HG03571 (cell line): ENCODE data around the gene LRMDA.
"Not testable (repeated sequence)": the region's sequence is repeated elsewhere in the genome, so short reads cannot be mapped to it uniquely, and the experiment has no call there.

Experiments
- ATAC-seq: cut with Tn5 transposase; IDR thresholded peaks from one replicate; pipeline ENCODE4 v1.9.1; 2021; ENCODE audit not compliant: unreplicated experiment

Gene LRMDA

DNA sequence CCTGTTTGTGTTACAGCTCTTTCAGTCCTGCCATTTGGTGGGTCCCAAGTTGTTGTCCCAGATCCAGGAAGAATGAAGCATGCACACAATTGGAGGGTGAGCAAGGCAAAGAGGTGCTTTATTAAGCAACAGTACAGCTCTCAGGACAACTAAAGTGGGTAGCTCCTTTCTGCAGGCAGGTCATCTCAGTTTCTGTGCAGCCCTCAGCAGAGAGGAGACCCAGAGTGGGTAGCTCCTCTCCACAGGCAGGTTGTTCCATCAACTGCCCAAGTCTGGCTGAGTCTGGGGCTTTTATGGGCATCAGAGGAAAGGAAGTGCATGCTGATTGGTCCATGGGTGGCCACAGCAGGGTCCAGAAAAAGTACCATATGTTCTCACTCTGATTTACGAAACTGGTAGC, 624.5 kb downstream of the LRMDA start:
- ATAC-seq = no peak

DNA sequence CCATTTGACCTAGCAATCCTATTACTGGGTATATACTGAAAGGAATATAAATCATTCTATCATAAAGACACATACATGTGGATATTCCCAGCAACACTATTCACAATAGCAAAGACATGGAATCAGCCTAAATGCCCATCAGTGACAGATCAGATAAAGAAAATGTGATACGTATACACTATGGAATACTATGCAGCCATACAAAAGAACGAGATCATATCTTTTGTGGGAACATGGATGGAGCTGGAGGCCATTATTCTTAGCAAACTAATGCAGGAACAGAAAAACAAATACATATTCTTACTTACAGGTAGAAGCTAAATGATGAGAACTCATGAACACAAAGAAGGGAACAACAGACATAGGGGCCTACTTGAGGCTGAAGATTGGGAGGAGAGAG, 629.6 kb downstream of the LRMDA start:
- not testable (repeated sequence) for ATAC-seq

DNA sequence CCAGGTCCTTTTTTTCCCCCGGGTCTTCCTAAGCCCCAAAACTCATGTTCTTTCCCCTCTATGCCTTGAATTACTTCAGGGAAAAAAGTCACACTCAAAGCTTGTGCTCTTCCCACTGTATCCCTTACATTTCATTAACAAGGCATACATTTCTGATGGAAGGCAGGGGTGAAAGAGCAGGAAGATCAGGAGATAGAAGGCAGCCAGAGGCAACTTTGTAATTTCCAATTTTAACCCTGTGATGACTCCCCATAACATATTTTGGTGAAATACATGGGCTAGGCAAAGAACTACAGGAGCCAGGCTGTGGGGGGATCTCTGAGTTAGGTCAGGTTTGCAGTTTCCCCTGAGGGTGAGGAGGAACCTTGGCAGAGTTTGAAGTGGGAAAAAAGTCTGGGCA, 635.0 kb downstream of the LRMDA start:
- no peak for ATAC-seq

DNA sequence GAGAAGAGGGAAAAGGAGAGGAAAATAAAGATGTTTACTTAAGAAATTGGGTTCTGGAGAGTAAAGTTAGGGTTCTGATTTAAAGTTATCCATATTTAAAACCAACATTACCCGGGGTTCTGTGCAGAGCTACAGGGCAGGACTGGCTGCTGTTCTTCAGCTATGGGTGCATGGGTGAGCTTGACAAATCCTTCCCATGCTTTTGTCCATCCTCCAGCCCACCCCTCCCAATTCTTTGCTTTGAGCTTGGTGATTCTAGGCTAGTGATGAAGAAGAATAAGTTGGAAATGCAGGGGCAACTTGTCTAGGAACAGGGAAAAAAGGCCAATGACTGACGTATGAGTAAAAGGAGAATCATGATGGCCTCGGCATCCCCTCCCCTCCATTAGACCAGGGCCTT, 636.0 kb downstream of the LRMDA start:
- no peak for ATAC-seq

DNA sequence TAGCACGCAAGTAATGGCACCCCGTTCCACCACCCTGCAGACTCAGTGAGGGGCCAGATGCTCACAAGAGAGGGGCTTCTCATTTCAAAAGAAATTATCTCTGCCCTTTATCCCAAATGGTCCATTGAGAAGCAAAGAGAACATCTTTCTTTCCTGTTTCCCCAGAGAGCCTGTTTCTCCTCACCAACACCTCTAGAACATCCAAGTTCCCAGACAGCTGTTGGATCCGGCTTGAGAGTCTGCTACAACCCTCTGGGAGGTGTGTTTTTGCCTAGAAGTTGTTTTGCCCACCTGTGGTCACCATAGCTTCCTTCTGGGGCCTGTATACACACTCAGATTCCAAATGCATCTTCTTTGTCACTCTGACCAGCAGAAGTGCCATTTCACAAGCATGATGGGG, 637.4 kb downstream of the LRMDA start:
- no peak for ATAC-seq

DNA sequence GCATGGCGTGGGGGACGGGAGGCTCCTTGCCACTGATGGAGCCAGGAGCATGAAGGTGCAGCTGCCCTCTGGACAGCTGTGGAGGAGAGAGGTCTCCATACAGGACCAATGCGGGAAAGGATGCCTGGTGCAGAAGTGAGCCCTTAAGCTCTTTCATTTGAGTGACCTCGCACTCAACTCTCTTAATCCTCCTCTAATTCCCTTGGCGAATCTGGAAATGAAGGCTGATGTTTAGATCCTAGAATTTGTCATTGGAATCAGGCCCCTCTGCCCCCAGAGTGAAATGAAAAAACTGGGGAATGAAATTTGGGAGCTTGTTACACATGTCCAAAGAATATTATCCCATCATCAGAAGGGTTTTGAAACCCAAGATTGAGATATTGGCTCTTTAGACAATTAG, 639.5 kb downstream of the LRMDA start:
- no peak for ATAC-seq

DNA sequence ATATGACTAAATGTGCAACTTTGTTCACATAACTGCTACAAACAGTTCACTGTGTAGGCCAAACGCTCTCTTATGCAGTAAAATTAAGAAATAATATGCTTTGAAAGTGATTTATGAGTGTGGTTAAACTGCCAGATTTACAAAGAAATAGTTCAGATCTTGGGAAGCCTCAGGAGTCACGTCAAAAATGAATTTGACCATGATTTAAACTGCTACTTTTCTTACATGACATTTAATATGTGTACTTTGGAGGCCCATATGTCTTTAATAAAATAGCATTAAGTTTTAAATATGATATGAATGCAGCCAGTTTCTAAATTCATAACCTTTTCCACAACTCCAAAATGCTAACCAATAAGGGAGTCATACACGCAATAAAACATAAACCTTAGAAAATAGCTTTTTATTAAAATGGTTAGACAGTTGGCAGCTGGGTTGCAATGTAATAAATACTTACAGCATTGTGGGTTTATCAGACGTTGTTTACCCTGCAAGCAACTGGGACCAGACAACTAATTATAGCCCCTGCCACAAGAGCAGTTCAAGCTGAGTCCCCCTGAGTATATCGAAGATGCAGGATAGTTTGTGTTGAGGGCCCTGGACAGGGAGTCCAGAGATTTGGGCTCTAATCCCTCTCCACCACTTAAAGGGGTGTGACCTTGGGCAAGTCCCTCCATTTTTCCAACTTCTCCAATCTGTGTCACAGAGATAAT, 640.4 kb downstream of the LRMDA start:
- no peak for ATAC-seq

DNA sequence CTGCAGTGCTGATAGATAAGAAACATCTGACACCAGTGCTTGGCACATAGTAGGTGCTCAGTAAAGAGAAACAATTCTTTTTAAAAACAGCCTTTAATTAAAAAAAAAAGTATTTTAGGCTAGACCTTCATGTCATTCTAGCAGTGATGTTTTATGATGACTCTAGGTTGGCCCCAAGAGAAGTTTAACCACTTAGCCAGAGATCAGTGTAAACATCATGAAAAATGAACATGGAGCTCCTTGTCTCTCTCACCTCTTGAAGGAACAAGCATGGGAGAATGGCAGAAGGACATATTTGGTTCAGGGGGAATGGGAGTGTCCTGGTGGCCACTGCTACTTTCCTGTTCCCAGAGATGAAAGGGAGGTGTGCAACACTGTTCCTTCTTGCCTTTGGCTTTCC, 641.0 kb downstream of the LRMDA start:
- no peak for ATAC-seq

DNA sequence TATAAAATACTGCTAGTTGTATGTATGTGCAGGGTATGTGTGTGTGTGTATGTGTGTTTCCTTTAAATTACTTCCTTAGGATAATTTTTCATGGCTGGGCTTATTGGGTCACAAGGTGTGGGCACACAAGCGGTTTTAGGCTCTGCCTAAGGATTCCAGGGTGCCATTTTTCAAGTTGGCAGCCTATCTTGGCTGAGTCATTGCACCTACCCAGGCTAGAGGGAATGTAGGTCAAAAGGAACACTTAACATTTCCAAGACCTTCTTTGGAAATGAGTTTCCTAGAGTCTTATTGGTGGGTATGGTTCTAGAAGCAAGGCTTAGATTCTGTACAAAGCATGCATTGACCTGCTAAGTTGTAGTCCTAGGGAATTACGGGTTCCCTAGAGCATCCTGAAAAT, 642.1 kb downstream of the LRMDA start:
- ATAC-seq = no peak

DNA sequence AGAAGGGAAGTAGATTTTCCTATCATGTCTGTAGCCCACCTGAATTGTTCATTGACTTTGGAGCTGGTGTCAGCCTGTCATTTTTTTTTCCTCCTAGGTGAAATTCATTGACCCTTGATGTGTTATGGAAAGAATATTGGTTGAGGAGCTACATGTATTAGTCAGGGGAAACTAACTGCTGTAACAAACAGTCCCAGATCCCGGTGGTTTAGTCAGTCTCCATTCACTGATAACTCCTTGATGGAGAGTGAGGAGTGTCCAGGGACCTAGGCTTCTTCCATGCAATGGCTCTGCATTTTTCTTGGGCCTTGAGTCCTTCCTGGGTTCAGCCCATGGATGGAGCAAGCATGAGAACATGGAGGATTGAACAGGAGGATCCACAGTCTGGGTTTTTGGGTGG, 643.2 kb downstream of the LRMDA start:
- no peak for ATAC-seq

DNA sequence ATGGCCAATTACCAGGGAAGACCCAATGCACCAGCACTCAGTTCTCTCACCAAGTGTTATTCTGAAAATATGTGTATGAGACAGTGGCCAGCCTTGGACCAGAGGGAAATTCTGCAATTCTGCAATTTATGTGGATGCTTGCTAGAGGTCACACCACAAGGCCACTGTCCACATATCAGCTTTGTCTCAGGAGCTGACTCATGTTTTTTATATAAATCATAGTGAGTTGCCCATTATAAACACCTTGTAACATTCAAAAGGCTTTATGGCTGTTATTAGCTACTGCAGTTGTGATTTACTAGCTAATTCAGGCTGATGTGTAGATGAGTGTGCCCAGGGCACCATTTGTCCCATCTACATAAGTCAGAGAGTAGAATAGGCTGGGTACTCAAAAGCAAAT, 649.0 kb downstream of the LRMDA start:
- ATAC-seq = no peak

DNA sequence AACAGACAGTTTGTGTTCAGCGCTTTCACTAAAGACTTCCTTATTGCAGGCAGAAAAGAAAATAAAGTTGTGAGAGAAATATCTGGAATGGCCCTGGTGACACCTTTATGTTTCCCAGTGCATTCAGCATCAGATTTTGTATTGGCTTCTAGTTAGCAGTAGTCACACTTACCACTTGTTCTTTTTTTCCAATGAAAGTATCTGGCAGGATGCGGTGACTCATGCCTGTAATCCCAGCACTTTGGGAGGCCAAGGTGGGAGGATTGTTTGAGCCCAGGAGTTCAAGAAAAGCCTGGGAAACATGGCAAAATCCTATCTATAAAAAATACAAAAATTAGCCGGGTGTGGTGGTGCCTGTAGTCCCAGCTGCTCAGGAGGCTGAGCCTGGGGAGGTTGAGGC, 649.6 kb downstream of the LRMDA start:
- no peak for ATAC-seq

DNA sequence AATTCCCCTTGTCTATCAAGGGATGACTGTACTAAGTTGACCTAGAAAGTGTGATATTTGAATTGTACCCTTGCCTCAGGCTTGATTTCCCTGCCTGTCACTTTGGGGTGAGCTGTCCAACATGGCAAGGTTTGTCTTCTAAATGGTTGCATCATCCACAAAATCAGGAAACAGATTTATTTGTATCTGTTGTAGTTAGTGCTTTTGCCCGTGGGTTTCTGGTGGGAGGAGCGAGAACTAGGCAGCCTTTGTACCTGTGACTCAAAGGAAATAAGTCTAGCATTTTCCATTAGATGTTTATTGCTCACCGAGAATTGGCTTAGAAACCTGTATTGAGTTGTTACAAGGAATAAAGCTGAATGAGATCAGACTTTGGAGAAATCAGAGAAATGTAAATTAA, 650.8 kb downstream of the LRMDA start:
- ATAC-seq = no peak

DNA sequence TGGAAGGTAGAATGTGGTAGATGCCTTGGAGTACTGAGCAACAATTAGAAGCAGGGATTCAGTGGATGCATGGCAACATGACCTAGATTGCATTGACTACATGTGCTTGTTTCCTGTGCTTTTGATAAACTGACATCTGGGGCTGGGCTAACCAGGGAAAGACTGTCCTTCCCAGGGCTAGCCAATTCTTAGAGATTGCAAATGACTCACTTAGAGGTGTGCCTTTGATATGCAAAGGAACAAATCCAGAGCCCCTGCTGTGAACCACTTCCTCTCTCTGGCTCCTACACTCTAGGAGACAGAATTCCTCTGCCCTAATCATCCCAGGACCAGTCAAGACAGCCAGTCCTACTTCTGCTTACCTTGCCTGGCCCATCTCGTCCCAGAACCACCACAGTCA, 651.5 kb downstream of the LRMDA start:
- no peak for ATAC-seq

DNA sequence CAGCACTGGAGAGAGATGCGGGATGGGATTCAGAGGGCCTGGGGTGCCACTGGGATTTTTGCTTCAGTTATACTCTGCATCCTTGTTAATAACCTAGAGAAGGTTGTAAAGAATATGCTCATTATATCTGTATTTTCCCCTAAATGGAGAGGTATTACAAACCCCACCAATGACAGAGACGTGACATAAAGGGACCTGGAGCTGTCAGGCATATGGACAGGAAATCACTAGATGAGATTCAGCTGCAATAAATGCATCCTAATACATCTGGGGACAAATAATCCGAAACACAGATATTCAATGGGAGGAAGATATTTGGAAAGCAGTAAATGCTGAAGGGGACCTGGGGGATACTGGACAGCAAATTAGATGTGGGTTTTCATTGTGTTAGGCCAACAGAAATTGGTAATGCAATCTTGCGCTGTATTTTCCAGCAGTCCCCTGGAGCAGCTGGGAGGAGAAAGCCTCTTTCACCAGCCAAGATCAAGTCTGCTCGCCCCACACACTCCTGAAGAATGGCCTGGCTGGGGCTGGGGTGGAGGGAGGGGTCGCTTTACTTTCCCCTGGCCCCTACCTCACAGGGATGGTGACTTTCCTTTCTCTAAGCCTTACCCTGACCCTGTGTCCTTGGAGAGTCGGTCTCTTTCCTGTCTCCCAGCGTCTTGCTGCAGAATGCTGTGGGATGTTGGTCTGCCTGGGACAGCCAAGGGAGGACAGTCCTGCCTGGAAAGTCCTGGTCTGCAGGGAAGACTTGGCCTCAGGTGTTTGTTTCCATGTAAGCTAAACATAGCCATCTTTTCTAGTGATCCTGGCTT, 653.8 kb downstream of the LRMDA start:
- ATAC-seq = no peak

DNA sequence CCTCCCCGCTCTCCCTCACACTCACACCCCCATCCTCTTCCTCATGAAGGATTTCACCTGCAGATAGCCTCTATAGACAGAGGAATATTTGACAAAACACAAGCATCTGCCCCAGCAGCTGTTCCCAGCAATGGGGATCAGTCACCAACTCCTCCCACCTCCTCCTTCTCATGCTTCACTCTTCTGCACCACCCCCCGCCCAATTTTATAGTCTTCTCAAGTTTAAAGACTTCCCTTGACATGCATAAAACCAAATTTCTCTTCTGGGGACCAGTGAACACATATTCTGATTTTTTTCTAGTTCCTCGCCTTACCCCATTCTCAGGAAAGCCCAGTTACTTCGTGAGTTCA, 654.4 kb downstream of the LRMDA start:
- no peak for ATAC-seq

DNA sequence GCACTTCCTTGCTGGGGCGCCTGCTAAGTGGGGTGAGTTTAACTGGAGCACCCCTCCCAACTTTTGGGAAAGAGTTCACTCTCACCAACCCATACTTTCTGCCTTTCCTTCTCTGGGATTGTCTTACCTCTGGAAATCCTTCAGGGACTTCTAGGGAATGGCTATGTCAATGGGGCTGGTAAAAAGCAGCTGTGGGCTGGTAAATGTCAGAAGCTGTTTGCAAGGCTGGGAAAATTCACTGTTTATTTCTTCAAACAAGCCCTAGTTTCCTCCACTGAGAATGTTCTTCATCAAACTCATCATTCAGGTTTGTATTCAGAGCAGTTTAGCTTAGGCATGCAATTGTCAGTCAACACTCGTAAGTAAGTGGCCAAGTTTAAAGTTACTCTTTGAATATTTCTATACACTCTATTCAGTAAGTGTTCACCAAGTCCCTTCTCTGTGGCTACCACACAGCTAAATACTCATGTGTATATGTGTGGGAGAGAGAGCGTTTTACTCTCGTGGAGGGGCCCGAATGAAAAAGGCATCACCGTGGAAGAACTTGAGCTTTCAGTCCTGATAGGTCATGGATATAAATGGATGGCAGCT, 654.8 kb downstream of the LRMDA start:
- no peak for ATAC-seq

DNA sequence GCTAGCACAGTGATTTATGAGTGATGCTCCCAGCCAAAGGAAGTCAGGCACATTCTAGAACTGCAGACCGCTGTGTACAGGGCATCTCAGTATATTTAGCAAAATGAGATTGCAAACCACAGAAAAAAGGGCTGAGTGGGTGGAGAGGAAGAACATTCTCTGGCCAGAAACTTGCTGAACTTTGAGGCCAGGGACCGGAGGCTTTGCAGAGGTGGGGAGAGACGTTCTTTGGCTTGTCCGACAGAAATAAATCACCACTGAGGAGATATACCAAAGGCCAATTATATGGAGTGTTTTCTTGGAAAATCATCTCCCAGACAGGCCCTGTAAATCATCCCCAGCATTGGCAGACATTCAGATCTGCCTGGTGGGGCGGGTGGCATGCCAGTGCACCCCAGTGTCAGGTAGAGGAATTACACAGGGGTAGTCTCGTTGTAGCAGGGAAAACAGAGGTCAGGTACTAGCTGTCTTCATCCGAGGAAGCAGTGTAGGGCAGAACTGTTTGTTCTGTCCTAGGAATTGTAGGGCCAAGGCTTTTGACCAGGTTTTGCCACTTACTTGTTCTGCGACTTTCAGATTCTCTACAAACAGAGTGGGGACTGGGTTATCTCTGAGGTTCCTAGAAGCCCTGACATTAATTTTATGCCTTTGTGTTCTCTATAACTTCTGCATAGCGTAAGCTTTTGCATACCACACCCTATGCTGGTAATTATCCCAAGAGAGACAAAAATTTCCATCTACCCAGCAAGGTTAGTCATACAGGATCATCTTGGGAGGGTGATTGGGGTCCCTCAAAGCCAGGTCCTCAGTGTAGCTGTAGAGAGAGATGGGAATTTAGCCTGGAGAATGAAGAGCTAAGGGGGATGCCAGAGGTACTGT, 655.6 kb downstream of the LRMDA start:
- ATAC-seq = no peak

DNA sequence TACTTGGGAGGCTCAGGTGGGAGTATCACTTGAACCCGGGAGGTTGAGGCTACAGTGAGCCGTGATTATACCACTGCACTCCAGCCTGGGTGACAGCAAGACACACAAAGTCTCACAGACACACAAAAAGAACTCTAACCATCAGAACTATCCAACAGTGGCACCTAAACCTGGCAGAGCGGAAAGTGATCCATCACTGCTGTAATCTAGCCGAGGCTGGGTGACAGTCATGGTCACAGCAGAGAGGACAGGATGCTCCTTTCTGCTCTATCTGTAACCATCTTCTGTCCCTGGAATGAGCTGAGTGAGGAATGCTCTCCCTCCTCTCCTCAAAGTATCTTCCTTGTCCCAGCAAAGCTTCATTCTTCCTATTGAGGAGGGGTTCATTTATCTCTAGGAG, 656.6 kb downstream of the LRMDA start:
- no peak for ATAC-seq

DNA sequence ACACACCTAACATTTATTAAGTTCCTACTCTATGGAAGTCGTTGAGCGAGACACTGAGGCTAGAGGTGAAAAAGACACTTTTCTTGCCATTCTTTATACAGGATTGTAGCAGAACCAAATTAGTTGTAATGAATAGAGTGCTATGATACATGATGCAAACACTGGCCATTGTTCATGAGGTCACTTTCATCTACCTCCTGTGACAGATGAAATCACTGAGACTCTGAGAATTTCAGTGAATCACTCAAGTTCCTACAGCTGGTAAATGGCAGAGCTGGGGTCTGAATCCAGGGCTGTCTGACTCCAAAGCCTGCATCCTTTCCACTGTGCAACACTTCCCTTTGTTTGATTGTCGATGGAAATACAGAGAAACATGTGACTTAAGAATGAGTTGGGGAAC, 657.6 kb downstream of the LRMDA start:
- no peak for ATAC-seq

DNA sequence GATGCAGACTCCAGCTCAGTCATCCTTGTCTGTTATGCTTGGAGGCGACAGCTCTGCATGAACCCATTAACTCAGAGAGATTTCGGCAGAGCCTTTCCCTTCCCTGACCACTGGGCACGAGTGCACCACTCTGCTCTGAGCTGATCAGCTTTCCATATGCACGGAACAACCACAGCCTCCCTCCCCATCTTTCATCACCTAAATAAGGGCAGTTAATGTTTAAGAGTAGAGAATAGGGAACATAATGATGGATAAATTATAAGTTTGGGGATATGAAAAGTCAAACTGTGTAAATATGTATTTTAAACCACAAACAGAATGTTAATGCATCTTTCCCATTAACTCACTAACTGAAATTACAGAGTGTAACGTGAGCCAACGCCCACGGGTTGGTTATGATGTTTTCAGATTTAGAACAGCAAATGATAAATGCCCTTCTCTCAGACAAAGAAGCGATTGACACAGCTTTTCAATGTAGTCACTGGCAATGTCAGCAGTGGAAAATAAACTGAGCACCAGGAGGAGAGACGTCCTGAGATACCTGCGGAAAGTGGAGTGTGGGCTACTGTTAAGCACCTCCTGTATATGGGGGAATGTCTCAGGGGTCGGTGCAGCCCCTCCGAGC, 658.2 kb downstream of the LRMDA start:
- ATAC-seq = no peak
